A673 (cell line): ENCODE data around the gene POLR3K.

Experiments used
- CTCF ChIP-seq: fragments of 300-800, 200-600 bp; sonication (generic); conservative IDR thresholded peaks from 2 replicates; pipeline ENCODE4 v1.5.1; 2017; ENCODE audit warnings: low read depth, mild to moderate bottlenecking, antibody characterized with exemption, low read length, moderate library complexity, mixed read lengths
- EZH2 ChIP-seq: fragments of 200-600 bp; sonication (generic); IDR thresholded peaks from 2 replicates; pipeline ENCODE4 v1.6.1; 2017; ENCODE audit warnings: borderline replicate concordance, low read depth, mild to moderate bottlenecking, mixed read lengths, antibody characterized with exemption, low read length; ENCODE audit not compliant: poor library complexity, severe bottlenecking

- TF ChIP-seq EZH2 (no peak), CTCF (no peak)
Observed at GRCh38 chr16:74051-74746, 20.8 kb upstream of the POLR3K start.
